ENCODE results near the gene NFIB. TPM values are rescaled to one million over a fixed set of nuclear protein-coding genes. Genes with fewer than 3 reads are reported as not detected.

Gene NFIB
- total and polyA plus RNA-seq, 2 of the 13 experiments (the other 11 are each of a cell fraction or from before 2014, with no cell fraction given): 0.98 to 4.6 TPM

- BruUV-seq (replicated peaks): no TSS peak
- no peak for FAIRE-seq
- Histone ChIP-seq H3K27me3 (ENCODE audit: control insufficient read depth in 1 of 2, insufficient read depth in 2 of 2, low read length in 2 of 2) (no peaks in the 10 kb centered on the region), H3K4me1 (ENCODE audit: insufficient read depth, low read length) (peaks cover 13% of the 10 kb centered on the region), H3K79me2 (ENCODE audit: insufficient read depth, low read length) (no peaks in the 10 kb centered on the region), H3K9ac (ENCODE audit: insufficient read depth, low read depth, low read length) (no peak overlapping the region), H3K9me3 (ENCODE audit: low read length) (no peaks in the 10 kb centered on the region), H2AFZ (ENCODE audit: low read length) (no peak overlapping the region), H3K36me3 (replicated peaks in 1 of 2; ENCODE audit: control insufficient read depth in 1 of 2, insufficient read depth in 2 of 2, low read length in 2 of 2) (no peaks in the 10 kb centered on the region), H3K27ac (ENCODE audit: extremely low read length, insufficient read depth, low read length) (no peak overlapping the region), H4K20me1 (ENCODE audit: insufficient read depth, low read length) (no peaks in the 10 kb centered on the region), H3K4me3 (replicated peaks in 1 of 3; ENCODE audit: insufficient read depth in 1 of 3, low read depth in 2 of 3, low read length in 3 of 3) (no peak overlapping the region), H3K4me2 (ENCODE audit: low read depth, low read length) (no peak overlapping the region)
- TF ChIP-seq GATA4 (IDR thresholded peaks at IDR 0.05; ENCODE audit: borderline replicate concordance, low read depth) (no peak), RBAK (CRISPR knock-in tag; IDR thresholded peaks at IDR 0.05) (no peak), NFIB (CRISPR knock-in tag; IDR thresholded peaks at IDR 0.05; ENCODE audit: borderline replicate concordance) (no peak), FOXA1 (IDR thresholded peaks at IDR 0.05) (no peak), FOXA1 (CRISPR knock-in tag; IDR thresholded peaks at IDR 0.05) (no peak), JDP2 (CRISPR knock-in tag; IDR thresholded peaks at IDR 0.05; ENCODE audit: borderline replicate concordance) (no peak), GMEB1 (CRISPR knock-in tag; IDR thresholded peaks at IDR 0.05; ENCODE audit: borderline replicate concordance) (no peak), SP2 (CRISPR knock-in tag; IDR thresholded peaks at IDR 0.05) (no peak), MYC (CRISPR knock-in tag; IDR thresholded peaks at IDR 0.05; ENCODE audit: borderline replicate concordance) (no peak)
- TF ChIP-seq, protein P1, sequence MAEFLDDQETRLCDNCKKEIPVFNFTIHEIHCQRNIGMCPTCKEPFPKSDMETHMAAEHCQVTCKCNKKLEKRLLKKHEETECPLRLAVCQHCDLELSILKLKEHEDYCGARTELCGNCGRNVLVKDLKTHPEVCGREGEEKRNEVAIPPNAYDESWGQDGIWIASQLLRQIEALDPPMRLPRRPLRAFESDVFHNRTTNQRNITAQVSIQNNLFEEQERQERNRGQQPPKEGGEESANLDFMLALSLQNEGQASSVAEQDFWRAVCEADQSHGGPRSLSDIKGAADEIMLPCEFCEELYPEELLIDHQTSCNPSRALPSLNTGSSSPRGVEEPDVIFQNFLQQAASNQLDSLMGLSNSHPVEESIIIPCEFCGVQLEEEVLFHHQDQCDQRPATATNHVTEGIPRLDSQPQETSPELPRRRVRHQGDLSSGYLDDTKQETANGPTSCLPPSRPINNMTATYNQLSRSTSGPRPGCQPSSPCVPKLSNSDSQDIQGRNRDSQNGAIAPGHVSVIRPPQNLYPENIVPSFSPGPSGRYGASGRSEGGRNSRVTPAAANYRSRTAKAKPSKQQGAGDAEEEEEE (CRISPR knock-in tag; IDR thresholded peaks at IDR 0.05; ENCODE audit: borderline replicate concordance): no peak
- TF ChIP-seq, protein P2, sequence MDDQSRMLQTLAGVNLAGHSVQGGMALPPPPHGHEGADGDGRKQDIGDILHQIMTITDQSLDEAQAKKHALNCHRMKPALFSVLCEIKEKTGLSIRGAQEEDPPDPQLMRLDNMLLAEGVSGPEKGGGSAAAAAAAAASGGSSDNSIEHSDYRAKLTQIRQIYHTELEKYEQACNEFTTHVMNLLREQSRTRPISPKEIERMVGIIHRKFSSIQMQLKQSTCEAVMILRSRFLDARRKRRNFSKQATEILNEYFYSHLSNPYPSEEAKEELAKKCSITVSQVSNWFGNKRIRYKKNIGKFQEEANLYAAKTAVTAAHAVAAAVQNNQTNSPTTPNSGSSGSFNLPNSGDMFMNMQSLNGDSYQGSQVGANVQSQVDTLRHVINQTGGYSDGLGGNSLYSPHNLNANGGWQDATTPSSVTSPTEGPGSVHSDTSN (CRISPR knock-in tag; IDR thresholded peaks at IDR 0.05; ENCODE audit: borderline replicate concordance): no peak
- TF ChIP-seq, protein P3, sequence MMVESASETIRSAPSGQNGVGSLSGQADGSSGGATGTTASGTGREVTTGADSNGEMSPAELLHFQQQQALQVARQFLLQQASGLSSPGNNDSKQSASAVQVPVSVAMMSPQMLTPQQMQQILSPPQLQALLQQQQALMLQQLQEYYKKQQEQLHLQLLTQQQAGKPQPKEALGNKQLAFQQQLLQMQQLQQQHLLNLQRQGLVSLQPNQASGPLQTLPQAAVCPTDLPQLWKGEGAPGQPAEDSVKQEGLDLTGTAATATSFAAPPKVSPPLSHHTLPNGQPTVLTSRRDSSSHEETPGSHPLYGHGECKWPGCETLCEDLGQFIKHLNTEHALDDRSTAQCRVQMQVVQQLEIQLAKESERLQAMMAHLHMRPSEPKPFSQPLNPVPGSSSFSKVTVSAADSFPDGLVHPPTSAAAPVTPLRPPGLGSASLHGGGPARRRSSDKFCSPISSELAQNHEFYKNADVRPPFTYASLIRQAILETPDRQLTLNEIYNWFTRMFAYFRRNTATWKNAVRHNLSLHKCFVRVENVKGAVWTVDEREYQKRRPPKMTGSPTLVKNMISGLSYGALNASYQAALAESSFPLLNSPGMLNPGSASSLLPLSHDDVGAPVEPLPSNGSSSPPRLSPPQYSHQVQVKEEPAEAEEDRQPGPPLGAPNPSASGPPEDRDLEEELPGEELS (CRISPR knock-in tag; IDR thresholded peaks at IDR 0.05): no peak
- intact Hi-C loops (cut with micrococcal nuclease; ENCODE audit: unreplicated experiment) (no loop called here), in situ Hi-C loops (cut with HindIII; ENCODE audit: extremely low pct_ligation_motif_present, low pct_unique_long_range_greater_than_20kb) (no loop called here)
- ChIA-PET CTCF (ENCODE audit: low intra/inter-chr PET ratio, low total read pairs) (no interaction called here), POLR2A (no interaction called here)
- WGBS (ENCODE audit: low lambda C conversion rate): 59% methylated on average over 6 of the region's 6 CpGs
- DNase-seq (ENCODE audit: low spot score): no peak
- ATAC-seq: no peak
Measured at GRCh38 chr9:14240537-14240936, 73.4 kb downstream of the NFIB start.

All from HepG2 (cell line).